DMS 273 treated with DMSO at 0.1 percent for 48 hours (cell line): ENCODE results near the gene LIMS2.

Experiments
- DNase-seq: peaks from one replicate; lab custom pipeline; 2025; lab: John Stamatoyannopoulos, UW

The LIMS2 gene

DNA sequence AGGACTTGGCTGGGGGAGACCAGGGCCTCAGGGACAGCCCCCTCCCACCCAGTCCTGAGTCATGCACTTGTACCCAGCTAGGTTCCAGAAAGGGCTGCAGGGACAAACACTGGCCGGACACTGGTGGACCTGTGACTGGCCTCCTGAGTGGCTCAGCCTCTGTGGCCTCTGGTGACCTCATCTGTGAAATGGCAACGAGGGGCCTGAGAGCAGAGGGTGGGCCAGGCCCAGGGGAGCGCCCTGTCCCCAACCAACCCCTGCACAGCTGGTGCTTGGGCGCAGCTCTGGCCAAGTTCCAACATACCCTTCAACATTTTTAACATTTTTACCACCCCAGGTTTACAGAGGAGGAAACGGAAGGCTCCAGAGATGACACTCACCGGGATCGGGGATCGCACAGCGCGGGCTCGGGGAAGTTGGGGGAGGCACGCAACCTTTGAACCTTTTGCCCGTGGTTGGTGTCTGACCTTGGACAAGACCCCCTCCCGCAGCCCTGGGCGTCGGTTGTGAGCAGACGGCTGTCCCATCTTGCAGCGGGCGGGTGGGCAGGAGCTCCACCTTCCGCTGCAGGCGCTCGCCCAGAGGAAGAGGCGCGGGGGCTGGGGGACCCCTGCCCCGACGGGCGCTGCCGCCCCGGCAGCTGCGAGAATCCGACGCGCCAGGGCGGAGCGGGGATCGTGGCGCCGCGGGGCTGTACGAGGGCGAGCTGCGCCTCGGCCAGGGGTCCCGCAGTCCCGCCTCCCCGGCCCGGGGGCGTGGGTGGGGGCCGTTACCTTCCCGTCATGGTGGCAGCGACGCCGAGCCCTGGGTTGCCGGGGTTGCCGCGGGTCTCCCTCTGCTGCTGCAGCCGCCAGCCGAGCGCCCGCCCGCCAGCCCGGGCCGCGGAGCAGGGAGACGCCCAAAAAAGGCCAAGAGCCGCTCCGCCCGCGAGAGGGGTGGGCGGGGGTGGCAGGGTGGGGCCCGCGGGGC, 805 bp downstream of the LIMS2 start:
- no peak for DNase-seq

DNA sequence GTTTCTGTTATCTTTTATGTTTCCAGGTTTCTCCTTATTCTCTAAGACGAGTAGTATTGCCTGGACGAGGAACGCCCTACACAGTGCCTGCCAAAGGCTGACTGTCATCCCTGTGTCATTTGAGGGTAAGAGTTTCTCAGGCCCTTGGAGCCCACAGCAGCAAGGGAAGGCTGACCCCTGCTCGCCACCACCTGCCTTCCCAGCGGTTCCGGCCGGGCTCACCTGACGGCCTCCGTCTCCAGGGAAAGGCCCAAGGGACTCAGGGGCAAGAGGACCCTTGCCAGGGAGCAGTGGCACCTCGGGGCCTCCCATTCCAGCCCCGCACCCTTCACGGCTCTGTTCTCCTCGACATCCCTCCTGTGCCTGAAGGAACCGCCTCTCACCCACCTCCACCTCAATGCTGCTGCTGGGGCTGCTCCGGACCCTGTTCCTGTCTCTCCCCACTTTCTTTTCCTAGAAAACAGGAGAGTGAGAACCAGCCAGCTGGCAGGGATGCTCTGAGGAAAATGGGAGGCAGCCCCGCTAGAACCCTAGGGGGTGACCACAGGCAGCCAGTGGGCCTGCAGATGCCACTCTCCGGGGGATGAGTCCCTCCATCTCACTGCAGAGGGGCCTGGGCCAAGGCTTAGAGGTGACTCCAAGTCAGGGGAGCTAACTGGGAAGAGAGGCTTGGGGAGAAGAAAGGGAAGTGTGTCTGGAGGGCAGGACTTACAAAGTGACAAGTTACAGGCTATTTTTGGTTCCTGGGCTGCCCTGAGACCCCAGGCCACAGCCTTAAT, 1.9 kb downstream of the LIMS2 start:
- DNase-seq: no peak

DNA sequence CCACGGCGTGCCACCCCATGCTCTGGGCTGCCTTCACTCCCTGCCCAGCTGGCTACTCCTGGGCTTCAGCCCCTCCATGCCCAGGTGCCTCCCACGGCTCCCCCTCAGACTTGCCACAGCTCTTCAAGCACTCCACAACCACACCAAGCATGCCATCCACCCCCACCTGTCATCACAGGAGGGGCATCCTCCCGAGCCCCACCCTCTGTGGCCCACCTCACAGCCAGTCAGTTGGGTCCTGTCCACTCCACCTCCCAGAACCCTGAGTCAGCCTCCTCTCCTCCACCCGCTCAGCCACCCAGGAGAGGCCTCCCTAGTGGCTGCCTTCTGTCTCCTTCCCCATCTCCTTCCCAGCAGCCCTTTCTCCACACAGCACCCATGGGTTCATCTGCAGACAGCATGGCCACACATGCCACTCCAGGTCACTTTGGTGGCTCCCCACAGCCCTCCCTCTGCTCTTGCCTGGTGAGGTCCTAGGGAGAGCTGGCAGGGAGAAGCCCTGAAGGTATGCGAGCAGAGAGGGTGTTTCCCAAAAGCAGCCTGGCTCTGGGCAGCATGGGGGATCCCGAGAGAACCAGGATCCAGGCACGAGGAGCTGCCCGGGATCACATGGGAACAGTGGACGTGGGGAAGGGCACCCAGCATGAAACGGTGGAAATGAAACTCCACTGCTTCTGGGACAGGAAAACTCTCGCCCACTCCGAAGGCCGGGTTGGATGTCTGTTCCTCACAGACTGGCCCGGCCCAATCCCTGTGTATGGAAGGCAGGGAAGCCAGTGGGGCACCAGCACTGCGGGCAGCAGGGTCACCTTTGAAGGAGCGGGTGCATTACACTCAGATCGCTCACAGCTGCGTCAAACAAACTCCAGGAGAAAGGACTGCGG, 2.7 kb downstream of the LIMS2 start:
- DNase-seq: no peak

DNA sequence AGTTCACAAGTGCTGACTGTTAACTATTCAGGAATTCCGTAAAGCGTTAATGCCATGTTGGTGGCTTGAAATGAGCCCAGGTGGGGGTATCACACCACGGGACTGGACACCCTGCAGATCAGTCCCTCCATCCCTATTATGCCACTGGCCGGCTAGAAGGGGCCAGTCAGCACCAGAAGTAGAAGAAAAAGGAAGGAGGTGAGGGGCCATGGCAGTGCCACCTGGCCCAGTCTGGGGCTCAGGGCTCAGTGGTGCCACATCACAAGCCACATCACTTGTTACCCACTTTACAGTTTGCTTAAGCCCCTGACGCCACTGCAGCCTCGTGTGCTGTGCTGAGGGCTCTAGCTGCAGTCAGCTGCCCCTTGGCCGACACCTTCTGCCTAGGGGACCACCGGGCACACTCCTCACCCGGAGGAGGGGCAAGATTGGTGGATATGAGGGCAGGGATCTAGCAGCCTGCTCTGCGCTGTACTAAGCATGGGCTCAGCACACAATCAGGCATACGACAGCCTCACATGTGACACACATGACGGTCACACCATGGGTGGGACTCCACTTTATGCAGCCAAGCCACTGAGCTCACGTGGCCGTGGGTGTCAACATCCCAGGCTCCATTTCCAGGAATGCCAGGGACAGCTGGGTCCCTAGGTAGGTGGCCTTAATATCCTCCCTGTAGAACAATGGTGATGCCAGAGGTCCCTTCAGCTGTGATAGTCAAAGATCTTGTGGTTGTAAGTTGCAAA, 3.6 kb downstream of the LIMS2 start:
- no peak for DNase-seq

DNA sequence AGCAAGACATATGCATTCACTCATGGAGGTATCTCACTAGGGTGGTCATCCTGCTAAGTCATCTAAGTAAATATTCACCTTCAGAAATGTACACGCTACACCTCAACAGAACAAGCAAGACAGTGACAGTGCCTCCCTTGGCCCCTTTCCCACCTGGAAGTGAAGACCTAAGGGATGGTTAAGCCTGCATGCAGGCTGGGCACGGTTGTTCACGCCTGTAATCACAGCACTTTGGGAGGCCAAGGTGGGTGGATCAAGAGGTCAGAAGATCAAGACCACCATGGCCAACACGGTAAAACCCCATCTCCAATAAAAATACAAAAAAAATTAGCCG, 4.4 kb downstream of the LIMS2 start:
- DNase-seq: no peak

DNA sequence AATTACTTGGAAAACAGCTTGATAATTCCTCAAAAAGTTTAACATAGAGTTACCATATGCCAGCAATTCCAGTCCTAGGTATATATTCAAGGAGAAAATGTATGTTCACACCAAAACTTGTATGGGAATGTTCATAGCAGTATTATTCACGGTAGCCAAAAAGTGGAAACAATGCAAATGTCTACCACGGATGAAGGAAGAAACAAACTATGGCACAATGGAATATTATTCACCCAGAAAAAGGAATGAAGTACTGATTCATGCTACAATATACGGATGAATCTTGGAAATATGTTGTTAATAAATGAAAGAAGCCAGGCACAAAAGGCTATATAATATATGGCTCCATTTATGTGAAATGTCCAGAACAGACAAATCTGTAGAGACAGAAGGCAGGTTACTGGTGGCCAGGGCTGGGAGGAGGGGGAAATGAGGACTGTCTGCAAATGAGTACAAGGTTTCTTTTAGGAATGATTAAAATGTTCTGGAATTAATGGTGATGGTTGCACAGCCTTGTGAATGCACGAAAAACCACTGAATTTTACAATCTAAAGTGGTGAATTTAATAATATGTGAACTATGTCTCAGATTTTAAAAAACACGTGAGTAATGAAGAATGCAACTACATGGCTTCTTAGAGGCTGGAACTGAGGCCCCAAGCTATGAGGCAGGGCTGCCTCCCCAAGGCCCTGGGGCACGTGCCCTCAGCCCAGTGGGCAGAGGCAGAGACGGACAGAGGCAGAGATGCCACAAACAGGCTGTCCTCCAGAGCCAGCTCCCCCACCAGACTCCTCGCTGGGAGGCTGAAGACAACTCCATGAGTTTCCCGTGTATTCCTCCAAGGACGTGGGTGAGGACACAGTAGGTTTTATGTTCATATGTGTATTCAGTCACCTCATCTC, 5.0 kb downstream of the LIMS2 start:
- DNase-seq: no peak

DNA sequence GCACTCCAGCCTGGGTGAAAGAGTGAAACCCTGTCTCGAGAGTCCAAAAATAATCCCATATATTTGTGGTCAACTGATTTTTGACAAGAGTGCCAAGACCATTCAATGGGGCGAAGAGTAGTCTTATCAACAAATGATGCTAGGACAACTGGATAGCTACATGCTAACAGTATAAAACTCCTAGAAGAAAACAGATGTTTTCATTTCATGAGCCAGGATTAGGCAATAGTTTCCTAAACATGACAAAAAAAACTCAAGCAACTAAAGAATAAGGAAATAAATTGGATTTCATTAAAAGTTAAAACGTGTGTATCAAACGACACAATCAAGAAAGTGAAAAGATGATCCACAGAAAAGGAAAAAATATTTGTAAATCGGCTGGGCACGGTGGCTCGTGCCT, 6.3 kb downstream of the LIMS2 start:
- DNase-seq: no peak

DNA sequence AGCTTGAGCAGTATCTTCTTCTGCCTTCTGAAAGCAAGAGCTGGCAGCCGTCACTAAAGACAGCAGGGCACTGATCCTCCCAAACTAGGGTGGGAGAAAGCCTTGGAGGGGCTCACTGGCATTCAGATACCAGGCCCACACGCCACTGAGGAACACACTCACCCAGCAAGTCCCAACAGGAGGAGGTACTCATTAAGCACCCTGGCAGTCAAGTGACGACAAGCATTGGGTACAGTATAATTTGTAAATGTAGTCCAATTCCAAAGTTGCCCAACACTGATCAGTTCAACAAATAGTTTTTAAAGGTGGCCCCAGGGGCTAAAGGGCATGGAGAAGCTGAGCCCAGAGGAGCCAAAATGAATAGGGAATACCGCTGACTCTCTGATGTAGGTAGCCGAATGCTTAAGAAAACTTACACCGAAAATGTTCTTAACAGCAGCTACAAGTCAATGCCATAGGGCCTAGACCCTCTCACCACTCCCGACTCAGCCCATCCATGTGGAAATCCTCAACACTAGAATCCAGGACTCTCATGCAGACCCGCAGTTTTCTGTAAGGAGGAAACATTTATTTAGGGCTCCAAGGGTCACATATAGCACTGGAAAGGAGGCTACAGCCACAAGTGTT, 9.9 kb downstream of the LIMS2 start:
- DNase-seq: no peak

DNA sequence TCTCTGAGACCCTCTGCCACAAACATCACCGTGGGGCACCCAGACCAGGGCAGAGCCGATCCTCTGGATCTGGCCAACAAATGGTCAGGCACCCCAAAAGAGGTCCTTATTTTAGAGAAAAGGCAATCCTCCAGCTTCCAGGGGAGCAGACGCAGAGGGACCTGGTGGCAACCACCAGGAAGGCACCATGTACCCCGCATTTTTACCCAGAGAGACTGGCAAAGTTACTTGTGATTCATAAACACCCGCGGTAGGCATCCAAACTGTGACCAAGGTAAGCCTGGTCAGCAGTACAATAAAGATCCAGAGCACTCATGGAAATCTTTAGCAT, 10.5 kb downstream of the LIMS2 start:
- DNase-seq: no peak

DNA sequence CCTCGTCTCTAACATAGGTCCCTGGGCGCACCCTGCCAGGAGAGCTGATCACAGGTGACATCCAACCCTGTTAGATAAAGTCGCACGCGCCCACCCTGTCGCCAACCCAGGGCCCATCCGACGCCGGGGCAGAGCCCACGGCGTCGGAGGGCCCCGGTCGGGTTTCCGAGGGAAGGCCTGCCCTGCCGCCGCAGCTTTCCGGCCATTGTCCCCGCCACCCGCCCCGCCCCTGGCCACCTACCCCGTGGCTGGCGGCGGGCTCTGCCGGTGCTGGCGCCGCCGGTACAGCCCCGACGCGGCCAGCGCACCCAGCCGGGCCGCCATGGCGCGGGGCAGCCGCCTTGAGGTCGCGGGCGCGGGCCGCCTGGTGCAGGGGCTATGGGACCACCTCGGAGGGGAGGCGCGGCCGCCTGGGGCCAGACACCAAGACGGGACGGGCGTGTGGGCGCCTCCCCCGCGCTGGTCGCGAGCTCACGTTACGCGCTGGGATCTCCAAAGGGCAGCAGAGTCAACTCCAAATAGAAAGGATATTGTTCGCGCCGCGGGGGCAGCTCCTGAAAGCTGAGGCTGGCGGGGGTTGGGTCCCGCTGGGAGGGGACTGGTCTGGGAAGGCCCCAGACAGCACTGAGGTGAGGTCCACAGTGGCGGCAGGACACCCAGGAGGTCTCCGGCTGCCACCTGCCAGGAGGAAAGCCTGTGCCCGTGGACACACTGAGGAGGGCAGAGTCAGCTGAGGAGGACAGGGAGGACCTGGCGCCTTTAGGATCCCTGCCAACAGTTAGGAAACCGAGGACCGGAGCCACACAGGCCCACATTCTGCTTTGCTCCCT, 11.1 kb downstream of the LIMS2 start:
- no peak for DNase-seq

DNA sequence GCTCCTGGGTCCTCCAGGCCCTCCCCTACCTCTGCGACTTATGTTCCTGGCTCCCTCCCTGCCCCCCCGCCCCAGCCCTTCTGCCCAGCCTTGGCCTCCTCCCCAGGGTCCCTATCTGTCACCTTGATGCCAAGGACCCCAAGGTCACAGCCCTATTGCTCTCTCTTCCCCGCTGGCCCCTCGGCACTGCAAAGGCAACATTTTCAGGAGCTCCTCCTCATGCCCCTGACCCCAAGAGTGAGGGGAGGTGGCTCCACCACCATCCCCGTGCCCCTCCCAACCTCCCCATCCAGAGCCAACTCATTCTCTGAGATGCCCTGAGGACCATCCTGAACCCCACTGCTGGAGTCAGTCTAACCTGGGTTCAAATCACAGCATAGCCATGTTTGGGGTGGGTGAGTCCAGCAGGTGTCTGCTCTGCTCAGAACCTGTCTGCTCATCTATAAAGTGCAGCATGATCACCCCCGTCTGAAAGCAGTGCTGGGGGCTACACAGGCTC, 11.7 kb downstream of the LIMS2 start:
- DNase-seq: no peak

DNA sequence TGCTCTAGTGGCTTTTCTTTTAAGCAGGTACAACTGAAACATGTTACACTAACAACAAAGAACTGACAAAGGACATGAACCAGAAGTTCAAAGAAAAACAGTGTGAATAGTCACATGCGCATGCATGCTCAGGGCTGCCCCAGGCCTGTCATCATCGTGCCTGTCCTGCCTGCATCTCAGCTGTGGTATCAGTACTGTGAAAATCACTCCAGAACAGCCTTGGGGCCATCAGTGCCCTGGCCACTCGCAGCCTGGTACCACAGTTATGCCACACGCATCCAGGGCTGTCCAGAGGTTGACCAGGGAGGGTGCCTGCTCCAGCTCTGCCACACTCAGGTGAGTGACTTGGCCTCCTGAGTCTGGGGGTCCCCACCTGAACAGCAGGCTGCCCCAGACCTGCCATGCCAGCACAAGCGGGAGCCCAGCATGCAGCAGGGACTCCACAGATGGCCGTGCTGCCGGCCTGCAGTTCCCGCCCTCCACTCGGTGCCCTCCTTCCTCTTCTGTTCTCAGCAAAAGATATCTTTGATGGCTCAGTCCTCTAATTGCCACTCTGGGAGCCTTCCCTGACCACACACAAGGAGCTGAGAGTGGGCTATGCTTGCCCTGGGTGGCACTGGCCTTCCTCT, 12.3 kb downstream of the LIMS2 start:
- DNase-seq: no peak

DNA sequence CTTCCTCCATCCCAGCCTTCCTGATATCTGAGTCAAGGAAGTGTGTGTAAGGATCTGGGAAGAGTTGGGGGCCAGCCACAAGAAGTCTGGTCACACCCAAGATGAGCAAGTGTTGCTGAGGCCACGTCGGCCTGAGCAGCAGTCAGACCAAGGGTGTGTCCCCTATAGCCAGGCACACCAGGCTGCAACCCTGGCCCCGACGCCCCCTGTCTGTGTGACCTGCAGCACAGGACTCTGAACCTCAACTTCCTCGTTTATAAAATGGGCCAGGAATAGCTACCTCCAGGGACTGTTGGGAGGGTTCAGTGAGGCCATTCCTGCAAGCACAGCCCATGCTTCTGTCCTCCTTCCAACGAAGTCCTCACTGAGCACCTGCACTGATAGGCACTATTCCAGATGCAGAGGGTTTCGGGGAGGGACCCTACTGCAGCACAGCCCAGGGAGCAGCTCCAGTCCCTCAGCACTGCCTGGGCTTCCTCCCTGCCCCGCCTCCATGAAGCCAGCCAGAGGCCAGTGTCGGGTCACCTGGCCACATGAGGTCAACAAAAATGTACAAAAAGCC, 13.3 kb downstream of the LIMS2 start:
- DNase-seq: no peak

DNA sequence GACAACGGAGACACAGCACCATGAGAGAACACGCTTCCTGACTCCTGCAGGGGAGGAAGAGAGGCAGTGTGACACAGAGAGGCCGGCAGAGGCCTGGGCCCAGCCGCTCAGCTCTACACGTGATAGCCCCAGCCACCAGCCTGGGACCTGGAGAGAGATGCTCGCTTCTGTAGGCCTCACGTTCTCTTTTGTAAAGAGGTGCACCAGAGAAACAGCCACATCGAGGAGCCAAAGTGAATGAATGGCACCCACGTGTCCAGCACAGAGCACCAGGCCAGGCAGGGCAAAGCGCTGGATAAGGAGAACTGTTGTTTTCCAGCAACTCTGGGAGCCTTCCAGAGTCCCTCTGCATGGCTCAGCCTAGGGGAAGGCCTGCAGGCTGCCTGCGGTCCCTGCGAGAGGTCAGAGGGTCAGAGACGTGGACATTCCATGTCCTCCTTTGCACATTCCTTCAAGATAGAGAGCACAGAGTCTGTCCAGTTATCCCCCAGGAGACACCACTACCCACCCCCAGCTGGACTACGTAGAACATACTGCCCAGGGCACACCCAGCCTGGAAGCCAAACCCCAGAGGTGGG, 14.2 kb downstream of the LIMS2 start:
- no peak for DNase-seq

DNA sequence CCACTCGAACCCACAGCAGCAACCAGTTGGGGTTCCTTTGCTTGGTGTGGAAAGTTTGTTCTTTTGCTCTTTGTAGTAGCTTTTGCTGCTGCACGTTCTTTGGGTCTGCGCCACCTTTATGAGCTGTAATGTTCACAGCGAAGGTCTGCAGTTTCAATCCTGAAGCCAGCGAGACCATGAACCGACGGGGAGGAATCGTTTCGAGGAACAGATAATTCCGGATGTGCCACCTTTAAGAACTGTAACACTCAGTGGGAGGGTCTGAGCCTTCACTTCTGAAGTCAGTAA, 15.1 kb downstream of the LIMS2 start:
- DNase-seq: no peak

DNA sequence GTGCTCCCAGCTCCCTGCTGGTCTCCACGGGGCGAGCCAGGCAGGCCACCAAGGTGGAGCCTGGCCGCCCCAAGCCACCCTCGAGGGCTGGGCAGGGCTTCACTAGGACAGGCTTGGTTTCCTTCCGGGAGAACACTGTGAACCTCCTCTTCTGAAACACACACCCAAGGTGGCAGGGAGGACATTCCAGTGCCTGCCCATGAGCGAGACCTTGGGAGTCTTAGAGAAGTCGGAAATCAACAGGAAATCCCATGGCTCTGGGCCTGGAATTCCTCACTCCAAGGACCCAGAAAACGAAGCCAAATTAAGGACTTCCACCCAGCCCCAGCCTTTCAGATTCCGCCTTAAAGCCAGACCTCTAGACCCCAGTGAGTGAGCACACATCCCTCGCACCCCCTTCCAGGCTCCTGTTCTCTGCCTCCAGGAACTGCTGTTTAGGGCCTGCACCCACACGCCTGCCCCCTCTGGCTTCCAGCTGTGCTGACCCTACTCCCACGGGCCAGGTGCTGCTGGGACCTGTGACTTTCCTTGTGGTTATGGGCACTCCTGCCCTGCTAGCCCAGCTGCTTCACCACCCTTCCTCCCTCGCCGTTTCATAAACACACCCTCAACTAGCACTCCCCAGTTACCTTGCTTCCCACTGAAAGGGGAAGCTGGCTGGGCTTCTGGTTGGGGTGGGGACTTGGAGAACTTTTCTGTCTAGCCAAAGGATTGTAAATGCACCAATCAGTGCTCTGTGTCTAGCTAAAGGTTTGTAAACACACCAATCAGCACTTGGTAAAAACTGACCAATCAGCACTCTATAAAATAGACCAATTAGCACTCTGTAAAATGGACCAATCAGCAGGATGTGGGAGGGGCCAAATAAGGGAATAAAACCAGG, 15.7 kb downstream of the LIMS2 start:
- no peak for DNase-seq
